Activated naive CD8-positive, alpha-beta T cell treated with anti-CD3 and anti-CD28 coated beads, Interleukin-2, amount 50 U/mL, for 24 hours (primary cell): ENCODE data around the gene ABCC4.

ENCODE experiments used
- ATAC-seq: fragments of 150-1000 bp; cut with Tn5 transposase; one replicate; pipeline ENCODE4 v1.10.0; 2021
- DNase-seq: peaks from one replicate; pipeline ENCODE4 v3.0.0; 2021
- H3K27ac Mint-ChIP-seq: one replicate; pipeline ENCODE4 v1.8.0; 2021; ENCODE audit warnings: mild to moderate bottlenecking, mixed read lengths
- H3K27me3 Mint-ChIP-seq: one replicate; pipeline ENCODE4 v1.8.0; 2021; ENCODE audit warnings: mixed read lengths
- H3K36me3 Mint-ChIP-seq: one replicate; pipeline ENCODE4 v1.8.0; 2021; ENCODE audit warnings: low read depth, mixed read lengths
- H3K4me1 Mint-ChIP-seq: one replicate; pipeline ENCODE4 v1.8.0; 2021; ENCODE audit warnings: mixed read lengths
- H3K4me3 Mint-ChIP-seq: one replicate; pipeline ENCODE4 v1.8.0; 2021; ENCODE audit warnings: mild to moderate bottlenecking, moderate library complexity, mixed read lengths
- H3K9me3 Mint-ChIP-seq: one replicate; pipeline ENCODE4 v1.8.0; 2021; ENCODE audit warnings: mixed read lengths

Gene ABCC4

GRCh38 chr13:95025116-95025515, 276.1 kb downstream of the ABCC4 start:
- Mint-ChIP-seq H3K9me3 (peaks cover 6% of the 10 kb centered on the region), H3K27me3 (no peaks in the 10 kb centered on the region), H3K4me1 (no peaks in the 10 kb centered on the region), H3K27ac (no peak overlapping the region), H3K36me3 (peaks cover 34% of the 10 kb centered on the region), H3K4me3 (no peak overlapping the region)
- DNase-seq (no peak), ATAC-seq (peak; percentile 20)

DNA sequence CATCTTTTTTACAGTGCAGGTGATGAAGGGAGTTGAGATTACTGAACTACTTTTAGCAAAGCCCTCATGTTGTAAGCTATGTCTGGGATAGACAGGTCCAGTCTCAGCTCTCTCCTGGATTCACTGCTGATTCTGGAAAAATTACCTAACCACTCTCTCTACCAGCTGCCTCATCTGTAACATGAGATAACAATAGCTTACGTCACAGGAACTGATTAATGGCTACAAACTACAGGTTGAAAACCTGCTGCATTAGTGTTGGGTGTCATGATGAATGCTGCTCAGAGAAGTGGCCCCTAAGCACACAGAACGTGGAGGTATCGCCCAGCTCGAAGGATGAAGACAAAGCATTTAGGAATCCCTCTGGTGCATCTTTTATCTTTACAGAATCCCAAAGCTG, 277.8 kb downstream of the ABCC4 start:
- Mint-ChIP-seq H3K36me3 (peaks cover 42% of the 10 kb centered on the region), H3K27me3 (no peaks in the 10 kb centered on the region), H3K9me3 (peaks cover 6% of the 10 kb centered on the region), H3K4me3 (no peak overlapping the region), H3K4me1 (no peaks in the 10 kb centered on the region), H3K27ac (no peak overlapping the region)
- no peak for DNase-seq
- no peak for ATAC-seq

- Mint-ChIP-seq H3K27me3 (no peaks in the 10 kb centered on the region), H3K4me1 (no peaks in the 10 kb centered on the region), H3K36me3 (peaks cover 33% of the 10 kb centered on the region), H3K4me3 (no peak overlapping the region), H3K27ac (no peak overlapping the region), H3K9me3 (peaks cover 2% of the 10 kb centered on the region)
- ATAC-seq (no peak), DNase-seq (no peak)
These were observed 280.8 kb downstream of the ABCC4 start for GRCh38 chr13:95020298-95020987.

- no peak for ATAC-seq
- Mint-ChIP-seq H3K4me1 (no peaks in the 10 kb centered on the region), H3K27ac (no peak overlapping the region), H3K4me3 (no peak overlapping the region), H3K36me3 (peaks cover 33% of the 10 kb centered on the region), H3K27me3 (no peaks in the 10 kb centered on the region), H3K9me3 (no peaks in the 10 kb centered on the region)
- DNase-seq: no peak
These were observed 281.4 kb downstream of the ABCC4 start for GRCh38 chr13:95019886-95020285.

DNA sequence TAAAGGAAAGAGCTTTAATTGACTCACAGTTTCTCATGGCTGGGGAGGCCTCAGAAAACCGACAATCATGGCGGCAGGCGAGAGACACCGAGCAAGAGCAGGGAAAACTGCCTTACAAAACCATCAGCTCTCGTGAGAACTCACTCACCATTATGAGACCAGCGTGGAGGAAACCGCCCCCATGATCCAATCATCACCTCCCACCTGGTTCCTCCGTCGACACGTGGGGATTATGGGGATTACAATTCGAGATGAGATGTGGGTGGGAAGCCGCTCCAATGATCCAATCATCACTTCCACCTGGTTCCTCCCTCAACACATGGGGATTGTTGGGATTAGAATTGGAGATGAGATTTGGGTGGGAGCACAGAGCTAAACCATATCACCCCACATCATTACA, 293.9 kb downstream of the ABCC4 start:
- no peak for ATAC-seq
- Mint-ChIP-seq H3K9me3 (no peaks in the 10 kb centered on the region), H3K36me3 (no peaks in the 10 kb centered on the region), H3K27me3 (peaks cover 12% of the 10 kb centered on the region), H3K4me3 (no peak overlapping the region), H3K4me1 (no peaks in the 10 kb centered on the region), H3K27ac (no peak overlapping the region)
- no peak for DNase-seq

- Mint-ChIP-seq H3K4me1 (no peaks in the 10 kb centered on the region), H3K27ac (no peak overlapping the region), H3K36me3 (no peaks in the 10 kb centered on the region), H3K4me3 (no peak overlapping the region), H3K27me3 (peaks cover 25% of the 10 kb centered on the region), H3K9me3 (no peaks in the 10 kb centered on the region)
- DNase-seq: no peak
- ATAC-seq: no peak
These were observed 296.0 kb downstream of the ABCC4 start for GRCh38 chr13:95005300-95005699.

GRCh38 chr13:95003019-95003813, 298.0 kb downstream of the ABCC4 start:
- H3K9me3 Mint-ChIP-seq: no peaks in the 10 kb centered on the region
- peaks cover 28% of the 10 kb centered on the region for H3K27me3 Mint-ChIP-seq
- ATAC-seq: no peak
- no peak overlapping the region for H3K27ac Mint-ChIP-seq
- H3K36me3 Mint-ChIP-seq: no peaks in the 10 kb centered on the region
- H3K4me3 Mint-ChIP-seq: no peak overlapping the region
- no peak for DNase-seq
- no peaks in the 10 kb centered on the region for H3K4me1 Mint-ChIP-seq

DNA sequence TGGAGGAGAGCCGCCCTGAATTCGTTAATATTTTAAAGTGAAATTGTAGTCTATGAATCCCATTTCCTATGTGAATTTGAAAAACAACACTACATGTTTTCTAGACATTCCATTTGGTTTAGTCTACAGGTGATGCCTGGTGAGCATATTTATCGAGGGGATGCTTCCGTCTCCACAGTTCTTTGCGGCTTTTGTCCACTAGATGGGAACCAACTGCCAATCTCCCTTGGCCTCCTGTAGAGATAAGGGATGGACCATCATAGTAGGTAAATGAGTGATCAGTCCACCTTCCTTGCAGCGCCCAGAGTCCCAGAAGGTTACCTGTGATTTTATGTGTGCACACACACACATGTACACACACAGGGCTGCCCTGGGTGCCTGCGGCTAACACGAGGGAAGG, 299.1 kb downstream of the ABCC4 start:
- Mint-ChIP-seq H3K27me3 (peaks cover 28% of the 10 kb centered on the region), H3K36me3 (no peaks in the 10 kb centered on the region)

DNA sequence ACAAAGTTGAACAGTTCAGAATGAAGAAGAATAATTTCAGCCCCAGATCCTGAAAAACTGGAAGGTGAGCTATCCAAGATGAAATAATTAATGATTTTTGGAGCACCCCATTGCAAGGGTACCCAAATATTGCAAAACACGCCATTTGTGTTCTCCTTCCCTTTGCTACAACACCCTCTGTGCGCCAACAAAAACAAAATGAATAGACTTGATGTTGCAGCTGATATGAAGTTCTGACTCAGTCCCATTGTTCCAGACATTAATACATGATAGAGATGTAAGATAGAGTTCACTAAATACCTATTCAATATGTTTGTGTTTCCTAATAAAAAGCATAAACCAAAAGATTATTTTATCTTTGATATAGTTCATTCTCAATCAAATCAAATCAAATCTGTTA, 301.4 kb downstream of the ABCC4 start:
- Mint-ChIP-seq H3K27me3 (peaks cover 30% of the 10 kb centered on the region), H3K27ac (no peak overlapping the region), H3K9me3 (no peaks in the 10 kb centered on the region), H3K4me1 (no peaks in the 10 kb centered on the region), H3K4me3 (no peak overlapping the region), H3K36me3 (no peaks in the 10 kb centered on the region)
- no peak for DNase-seq
- no peak for ATAC-seq

More for the DNA sequence above, 299.1 kb downstream of the ABCC4 start:
- H3K4me1 Mint-ChIP-seq: no peaks in the 10 kb centered on the region
- H3K4me3 Mint-ChIP-seq: no peak overlapping the region
- no peak for ATAC-seq
- no peak for DNase-seq
- H3K27ac Mint-ChIP-seq: no peak overlapping the region
- no peaks in the 10 kb centered on the region for H3K9me3 Mint-ChIP-seq

- Mint-ChIP-seq H3K4me1 (no peaks in the 10 kb centered on the region), H3K9me3 (no peaks in the 10 kb centered on the region), H3K27me3 (peaks cover 18% of the 10 kb centered on the region), H3K27ac (no peak overlapping the region), H3K4me3 (no peak overlapping the region), H3K36me3 (no peaks in the 10 kb centered on the region)
- DNase-seq (no peak), ATAC-seq (no peak)
These were observed 304.1 kb downstream of the ABCC4 start for GRCh38 chr13:94997126-94997525.

DNA sequence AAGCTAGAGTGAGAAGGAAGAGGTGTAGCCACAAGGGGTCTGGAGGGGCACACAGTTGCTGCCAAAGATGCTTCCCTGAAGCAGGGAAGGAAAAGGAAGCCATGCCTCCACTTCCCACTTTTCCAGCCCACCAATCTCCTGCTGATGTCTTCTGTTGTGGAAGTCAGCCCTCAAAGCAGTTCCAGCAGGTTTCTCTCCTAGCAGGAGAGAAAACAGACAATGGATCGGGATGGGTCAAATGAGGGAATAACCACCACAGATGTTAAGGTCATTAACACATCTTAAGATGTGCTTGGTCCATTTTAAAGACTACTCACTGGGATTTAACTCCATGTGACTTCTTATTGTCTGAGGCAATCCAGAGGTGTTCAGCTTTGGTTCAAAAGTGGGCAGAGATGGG, 304.8 kb downstream of the ABCC4 start:
- no peak overlapping the region for H3K4me3 Mint-ChIP-seq
- no peak overlapping the region for H3K27ac Mint-ChIP-seq
- no peaks in the 10 kb centered on the region for H3K4me1 Mint-ChIP-seq
- H3K36me3 Mint-ChIP-seq: no peaks in the 10 kb centered on the region
- no peaks in the 10 kb centered on the region for H3K9me3 Mint-ChIP-seq
- peaks cover 13% of the 10 kb centered on the region for H3K27me3 Mint-ChIP-seq
- no peak for ATAC-seq
- DNase-seq: no peak

- no peak for ATAC-seq
These were observed 306.7 kb downstream of the ABCC4 start for GRCh38 chr13:94994506-94994905.

GRCh38 chr13:94993616-94994015, 307.6 kb downstream of the ABCC4 start:
- H3K4me1 Mint-ChIP-seq: no peaks in the 10 kb centered on the region
- H3K27me3 Mint-ChIP-seq: peaks cover 10% of the 10 kb centered on the region
- DNase-seq: no peak
- no peaks in the 10 kb centered on the region for H3K36me3 Mint-ChIP-seq
- no peak overlapping the region for H3K27ac Mint-ChIP-seq
- no peak for ATAC-seq
- no peaks in the 10 kb centered on the region for H3K9me3 Mint-ChIP-seq
- no peak overlapping the region for H3K4me3 Mint-ChIP-seq

More at GRCh38 chr13:94994506-94994905, 306.7 kb downstream of the ABCC4 start:
- no peak for DNase-seq
- Mint-ChIP-seq H3K4me3 (no peak overlapping the region), H3K9me3 (no peaks in the 10 kb centered on the region), H3K4me1 (no peaks in the 10 kb centered on the region), H3K36me3 (no peaks in the 10 kb centered on the region), H3K27me3 (peaks cover 10% of the 10 kb centered on the region), H3K27ac (no peak overlapping the region)

DNA sequence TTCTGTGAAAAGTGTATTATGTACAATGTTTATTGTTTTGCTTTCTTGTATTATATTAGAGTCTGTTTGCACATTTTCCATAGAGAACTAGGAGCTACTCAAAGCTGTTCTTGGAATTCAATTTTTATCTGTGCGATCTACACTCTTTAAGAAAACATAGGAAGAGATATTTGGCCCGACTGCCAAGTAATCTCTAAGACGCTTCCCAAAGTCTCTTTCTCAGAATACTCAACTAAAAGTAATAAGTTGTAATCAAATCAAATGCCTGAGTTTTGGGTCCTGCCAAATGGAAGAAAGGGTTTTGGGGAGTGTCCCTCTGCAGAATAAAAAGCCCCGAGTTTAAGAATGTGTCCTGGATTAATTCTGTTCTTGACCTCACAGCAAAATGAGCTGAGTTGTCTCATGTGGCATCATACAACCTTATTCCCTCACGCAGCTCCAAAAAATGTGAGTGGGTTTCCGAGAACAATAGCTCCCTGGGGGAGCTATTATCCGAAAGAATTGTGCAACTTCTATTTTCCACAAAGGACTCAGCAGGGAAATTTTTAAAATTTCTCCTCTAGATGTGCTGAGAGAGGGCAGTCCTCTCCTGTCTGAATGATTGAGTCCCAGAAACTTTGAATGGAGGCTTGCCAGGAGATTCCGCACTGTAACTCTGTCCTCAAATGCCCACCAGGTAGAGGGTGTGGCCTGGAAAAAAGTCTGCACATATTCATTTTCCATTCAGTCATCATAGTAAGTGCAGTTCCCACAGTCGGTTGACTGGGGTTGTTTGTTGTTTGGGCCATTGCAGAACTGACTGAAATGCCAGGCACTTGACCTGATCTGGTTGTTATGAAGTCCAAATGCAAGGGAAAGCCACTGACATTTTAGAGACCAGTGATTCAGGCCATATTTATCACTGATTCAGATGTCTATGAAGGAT, 309.0 kb downstream of the ABCC4 start:
- DNase-seq (no peak), ATAC-seq (no peak)
- Mint-ChIP-seq H3K27me3 (peaks cover 12% of the 10 kb centered on the region), H3K27ac (no peak overlapping the region), H3K9me3 (no peaks in the 10 kb centered on the region), H3K36me3 (no peaks in the 10 kb centered on the region), H3K4me3 (no peak overlapping the region), H3K4me1 (no peaks in the 10 kb centered on the region)
